Activated naive CD8-positive, alpha-beta T cell treated with anti-CD3 and anti-CD28 coated beads, Interleukin-2, amount 50 U/mL, for 16 hours (primary cell): ENCODE data around the gene MRM3.
"Not testable (repeated sequence)": the region's sequence is repeated elsewhere in the genome, so short reads cannot be mapped to it uniquely, and the experiment has no call there.

Experiments used
- DNase-seq: peaks from one replicate; pipeline ENCODE4 v3.0.0-alpha.2; 2020; ENCODE audit warnings: low read depth, low spot score

MRM3 gene

GRCh38 chr17:796609-797008 is 14.5 kb downstream of the MRM3 start:
- DNase-seq = no peak

- DNase-seq = no peak
Observed at GRCh38 chr17:797236-797840, 15.2 kb downstream of the MRM3 start.

- DNase-seq = no peak
Observed at GRCh38 chr17:798246-798645, 16.1 kb downstream of the MRM3 start.

GRCh38 chr17:799261-799660 is 17.1 kb downstream of the MRM3 start:
- no peak for DNase-seq

- DNase-seq = no peak
Observed at GRCh38 chr17:800446-801242, 18.5 kb downstream of the MRM3 start.

GRCh38 chr17:801660-802059 is 19.5 kb downstream of the MRM3 start:
- no peak for DNase-seq

- no peak for DNase-seq
Observed at GRCh38 chr17:802481-802880, 20.3 kb downstream of the MRM3 start.

- DNase-seq = no peak
Observed at GRCh38 chr17:802901-803881, 21.0 kb downstream of the MRM3 start.

- no peak for DNase-seq
Observed at GRCh38 chr17:804541-805435, 22.6 kb downstream of the MRM3 start.

GRCh38 chr17:805886-806285 is 23.7 kb downstream of the MRM3 start:
- DNase-seq = not testable (repeated sequence)

- no peak for DNase-seq
Observed at GRCh38 chr17:806346-806745, 24.2 kb downstream of the MRM3 start.

GRCh38 chr17:806781-807522 is 24.8 kb downstream of the MRM3 start:
- no peak for DNase-seq

GRCh38 chr17:807523-808294 is 25.6 kb downstream of the MRM3 start:
- DNase-seq = no peak

- no peak for DNase-seq
Observed at GRCh38 chr17:811051-811784, 29.1 kb downstream of the MRM3 start.

- DNase-seq = no peak
Observed at GRCh38 chr17:812638-813204, 30.6 kb downstream of the MRM3 start.

- DNase-seq = no peak
Observed at GRCh38 chr17:814371-814770, 32.2 kb downstream of the MRM3 start.

GRCh38 chr17:819251-819650 is 37.1 kb downstream of the MRM3 start:
- no peak for DNase-seq

- DNase-seq = no peak
Observed at GRCh38 chr17:823501-823902, 41.3 kb downstream of the MRM3 start.

- no peak for DNase-seq
Observed at GRCh38 chr17:824378-824777, 42.2 kb downstream of the MRM3 start.
